ENCODE results near the gene HPD. TPM values are rescaled to one million over a fixed set of nuclear protein-coding genes. Genes with fewer than 3 reads are reported as not detected.

HPD gene
- total RNA-seq, 1 donor from 2014 or later: 0.79 TPM

GRCh38 chr12:121800694-121801594 lies 57.7 kb downstream of the HPD start:
- Histone ChIP-seq H3K36me3 (ENCODE audit: control insufficient read depth, insufficient read depth, low read length) (peaks cover 10% of the 10 kb centered on the region), H3K27me3 (ENCODE audit: control insufficient read depth, insufficient read depth, low read length) (no peaks in the 10 kb centered on the region), H3K4me3 (ENCODE audit: low read depth, low read length) (peak overlapping the region; percentile 68)
- no peak for FAIRE-seq
- DNase-seq (ENCODE audit: low read depth): peak; percentile 58
- no peak for TF ChIP-seq CTCF (IDR thresholded peaks at IDR 0.05; ENCODE audit: insufficient read depth, low read length, severe bottlenecking)

- FAIRE-seq (no peak), DNase-seq (ENCODE audit: low read depth) (peak; percentile 68)
- Histone ChIP-seq H3K4me3 (ENCODE audit: low read depth, low read length) (peak overlapping the region; percentile 68), H3K27me3 (ENCODE audit: control insufficient read depth, insufficient read depth, low read length) (no peaks in the 10 kb centered on the region), H3K36me3 (ENCODE audit: control insufficient read depth, insufficient read depth, low read length) (peaks cover 11% of the 10 kb centered on the region)
- no peak for TF ChIP-seq CTCF (IDR thresholded peaks at IDR 0.05; ENCODE audit: insufficient read depth, low read length, severe bottlenecking)
These were observed 58.6 kb downstream of the HPD start for GRCh38 chr12:121799842-121800693.

- Histone ChIP-seq H3K36me3 (ENCODE audit: control insufficient read depth, insufficient read depth, low read length) (peaks cover 11% of the 10 kb centered on the region), H3K27me3 (ENCODE audit: control insufficient read depth, insufficient read depth, low read length) (no peaks in the 10 kb centered on the region), H3K4me3 (ENCODE audit: low read depth, low read length) (peak overlapping the region; percentile 68)
- DNase-seq (ENCODE audit: low read depth) (peak; percentile 76), FAIRE-seq (no peak)
- TF ChIP-seq CTCF (IDR thresholded peaks at IDR 0.05; ENCODE audit: insufficient read depth, low read length, severe bottlenecking): peak; percentile 28
These were observed 59.4 kb downstream of the HPD start for GRCh38 chr12:121799156-121799841.

- no peak for FAIRE-seq
- Histone ChIP-seq H3K4me3 (ENCODE audit: low read depth, low read length) (peak overlapping the region; percentile 34), H3K36me3 (ENCODE audit: control insufficient read depth, insufficient read depth, low read length) (peaks cover 11% of the 10 kb centered on the region), H3K27me3 (ENCODE audit: control insufficient read depth, insufficient read depth, low read length) (no peaks in the 10 kb centered on the region)
- no peak for DNase-seq (ENCODE audit: low read depth)
- TF ChIP-seq CTCF (IDR thresholded peaks at IDR 0.05; ENCODE audit: insufficient read depth, low read length, severe bottlenecking): no peak
These were observed 59.9 kb downstream of the HPD start for GRCh38 chr12:121798787-121799155.

- H3K36me3 ChIP-seq (ENCODE audit: control insufficient read depth, insufficient read depth, low read length): peaks cover 11% of the 10 kb centered on the region
- peak overlapping the region; percentile 34 for H3K4me3 ChIP-seq (ENCODE audit: low read depth, low read length)
- H3K27me3 ChIP-seq (ENCODE audit: control insufficient read depth, insufficient read depth, low read length): no peaks in the 10 kb centered on the region
- no peak for DNase-seq (ENCODE audit: low read depth)
- FAIRE-seq: no peak
- no peak for TF ChIP-seq CTCF (IDR thresholded peaks at IDR 0.05; ENCODE audit: insufficient read depth, low read length, severe bottlenecking)
These were observed 60.5 kb downstream of the HPD start for GRCh38 chr12:121797937-121798786.
